GM20000 (cell line): ENCODE results near the gene ROBO3.

Source experiments
- DNase-seq: peaks from one replicate; pipeline ENCODE4 v3.0.0; 2012; ENCODE audit warnings: low spot score
- CTCF ChIP-seq: IDR thresholded peaks from 2 replicates; pipeline ENCODE4 v1.5.1; 2012; ENCODE audit warnings: mild to moderate bottlenecking, control low read depth; ENCODE audit errors: extremely low read depth, missing control alignments

Gene ROBO3

GRCh38 chr11:124880290-124880611 lies 15.0 kb downstream of the ROBO3 start:
- TF ChIP-seq CTCF = no peak
- no peak for DNase-seq

- no peak for DNase-seq
- no peak for TF ChIP-seq CTCF
These were observed 15.7 kb downstream of the ROBO3 start for GRCh38 chr11:124880958-124881357.

- no peak for DNase-seq
- TF ChIP-seq CTCF = no peak
These were observed 17.3 kb downstream of the ROBO3 start for GRCh38 chr11:124882339-124883071.

- DNase-seq = no peak
- TF ChIP-seq CTCF = no peak
These were observed 19.1 kb downstream of the ROBO3 start for GRCh38 chr11:124884340-124884739.

GRCh38 chr11:124884869-124885479 lies 19.7 kb downstream of the ROBO3 start:
- TF ChIP-seq CTCF = no peak
- DNase-seq = no peak

- no peak for DNase-seq
- TF ChIP-seq CTCF = no peak
These were observed 21.2 kb downstream of the ROBO3 start for GRCh38 chr11:124886476-124886875.

- no peak for TF ChIP-seq CTCF
- DNase-seq = no peak
These were observed 21.9 kb downstream of the ROBO3 start for GRCh38 chr11:124886978-124887666.
